HCT116 (cell line): ENCODE measurements around the gene NPDC1. TPM values are rescaled to one million over a fixed set of nuclear protein-coding genes. Genes with fewer than 3 reads are reported as not detected.

Experiments used
- ATAC-seq: fragments of 200-7000 bp; cut with Tn5 transposase; 2 replicates; pipeline ENCODE4 v1.9.1; 2020; ENCODE audit warnings: mild to moderate bottlenecking, moderate library complexity
- BruUV-seq: library from RNA; stranded (reverse); fragments of 400-500 nt; replicated peaks from 2 replicates; lab custom pipeline; 2021; lab: Mats Ljungman, UMichigan
- CTCF ChIA-PET: fragments of 300-600 bp; sonication (Branson Sonifier 250); formaldehyde crosslinking; loops from one replicate; lab custom pipeline; 2021; ENCODE audit warnings: antibody characterized with exemption; lab: Charles Lee
- POLR2A ChIA-PET: fragments of 300-600, 350-600 bp; sonication (Branson Sonifier 250); formaldehyde crosslinking; loops from one replicate; lab custom pipeline; 2021; ENCODE audit warnings: antibody characterized with exemption; lab: Charles Lee
- RAD21 ChIA-PET, 2 experiments: fragments of 300-600 bp; sonication (Branson Sonifier 250); formaldehyde crosslinking; loops; one replicate each; lab custom pipeline; 2023; ENCODE audit warnings: low total read pairs in 2 of 2; ENCODE audit not compliant: uncharacterized antibody in 2 of 2, unreplicated experiment in 2 of 2, low non-redundant PET in 1 of 2; lab: Charles Lee
- DNase-seq: peaks from one replicate; pipeline ENCODE4 v3.0.0-alpha.2; 2010; ENCODE audit warnings: low read depth, low spot score
- H2AFZ ChIP-seq: fragments of 200-600 bp; shearing (Covaris generic), sonication (generic); 2 replicates; pipeline ENCODE4 v1.6.1; 2017; ENCODE audit warnings: low read depth, mixed run types, mixed read lengths, antibody characterized with exemption, low read length; ENCODE audit not compliant: poor library complexity, severe bottlenecking
- H3K27ac ChIP-seq: 2 replicates; pipeline ENCODE4 v1.5.1; 2012; ENCODE audit warnings: low read depth, low read length
- H3K27me3 ChIP-seq: fragments of 200-600 bp; sonication (generic); 2 replicates; pipeline ENCODE4 v1.6.1; 2016; ENCODE audit warnings: mixed run types, low read length, mixed read lengths; ENCODE audit not compliant: insufficient read depth
- H3K36me3 ChIP-seq, 2 experiments: fragments of 200-500 bp in 1 of 2; fragments of 200-600 bp in 1 of 2; sonication (Bioruptor generic) in 1 of 2; sonication (generic) in 1 of 2; 2 replicates each; pipeline versions ENCODE4 v1.5.1 to v1.6.1; 2014 to 2016; ENCODE audit warnings: low read length in 2 of 2, inconsistent platforms in 1 of 2, mixed read lengths in 1 of 2, mixed run types in 1 of 2; ENCODE audit not compliant: insufficient read depth in 2 of 2, control insufficient read depth in 1 of 2
- H3K4me1 ChIP-seq, 2 experiments: fragments of 200-600 bp in 1 of 2; sonication (generic) in 1 of 2; 2 replicates each; pipeline versions ENCODE4 v1.5.1 to v1.6.1; 2012 to 2017; ENCODE audit warnings: low read length in 2 of 2, inconsistent platforms in 1 of 2, mild to moderate bottlenecking in 1 of 2, mixed read lengths in 1 of 2, mixed run types in 1 of 2, moderate library complexity in 1 of 2; ENCODE audit not compliant: insufficient read depth in 2 of 2, control insufficient read depth in 1 of 2
- H3K4me2 ChIP-seq: fragments of 200-600 bp; sonication (generic); 2 replicates; pipeline ENCODE4 v1.6.1; 2017; ENCODE audit warnings: mixed run types, low read length, mixed read lengths
- H3K4me3 ChIP-seq, 2 experiments: fragments of 200-600 bp in 1 of 2; sonication (generic) in 1 of 2; replicated peaks in 1 of 2; 2 replicates each; pipeline ENCODE4 v1.5.1; 2011 to 2016; ENCODE audit warnings: low read length in 2 of 2, control low read depth in 1 of 2, low read depth in 1 of 2, mild to moderate bottlenecking in 1 of 2, mixed read lengths in 1 of 2, mixed run types in 1 of 2
- H3K79me2 ChIP-seq: fragments of 200-600 bp; sonication (generic); 2 replicates; pipeline ENCODE4 v1.6.1; 2017; ENCODE audit warnings: mild to moderate bottlenecking, mixed run types, low read length, moderate library complexity, mixed read lengths; ENCODE audit not compliant: insufficient read depth
- H3K9ac ChIP-seq: fragments of 200-600 bp; sonication (generic); 2 replicates; pipeline ENCODE4 v1.6.1; 2016; ENCODE audit warnings: low read length, mixed read lengths
- H3K9me2 ChIP-seq: fragments of 200-600 bp; sonication (generic), shearing (Covaris generic); 2 replicates; pipeline ENCODE4 v1.6.1; 2017; ENCODE audit warnings: mixed run types, mild to moderate bottlenecking, moderate library complexity; ENCODE audit not compliant: insufficient read depth
- H3K9me3 ChIP-seq, 2 experiments: fragments of 200-500 bp in 1 of 2; fragments of 200-600 bp in 1 of 2; sonication (Bioruptor generic) in 1 of 2; sonication (generic) in 1 of 2; 2 replicates each; pipeline ENCODE4 v1.6.1; 2014 to 2017; ENCODE audit warnings: low read length in 2 of 2, mixed read lengths in 2 of 2, inconsistent platforms in 1 of 2, low read depth in 1 of 2, mild to moderate bottlenecking in 1 of 2, mixed run types in 1 of 2, moderate library complexity in 1 of 2; ENCODE audit not compliant: control insufficient read depth in 1 of 2, insufficient read depth in 1 of 2
- H4K20me1 ChIP-seq: fragments of 200-600 bp; sonication (generic), shearing (Covaris generic); 2 replicates; pipeline ENCODE4 v1.6.1; 2017; ENCODE audit warnings: mixed run types, mild to moderate bottlenecking, moderate library complexity; ENCODE audit not compliant: insufficient read depth
- intact Hi-C: fragments of 100-400 bp; cut with micrococcal nuclease; formaldehyde crosslinking; loops from 2 replicates; pipeline ENCODE4 v1.10.0; 2022
- total RNA-seq: library from RNA; stranded (reverse); gene quantifications from one replicate; pipeline ENCODE4 v1.2.1, GENCODE V29; 2021; ENCODE audit not compliant: unreplicated experiment
- TF ChIP-seq, protein P1 (sequence below): IDR thresholded peaks from 2 replicates; pipeline ENCODE4 v1.6.1; 2012; ENCODE audit warnings: low read depth

Gene NPDC1
- total RNA-seq, 1 experiment from 2014 or later = 98.8 TPM

DNA sequence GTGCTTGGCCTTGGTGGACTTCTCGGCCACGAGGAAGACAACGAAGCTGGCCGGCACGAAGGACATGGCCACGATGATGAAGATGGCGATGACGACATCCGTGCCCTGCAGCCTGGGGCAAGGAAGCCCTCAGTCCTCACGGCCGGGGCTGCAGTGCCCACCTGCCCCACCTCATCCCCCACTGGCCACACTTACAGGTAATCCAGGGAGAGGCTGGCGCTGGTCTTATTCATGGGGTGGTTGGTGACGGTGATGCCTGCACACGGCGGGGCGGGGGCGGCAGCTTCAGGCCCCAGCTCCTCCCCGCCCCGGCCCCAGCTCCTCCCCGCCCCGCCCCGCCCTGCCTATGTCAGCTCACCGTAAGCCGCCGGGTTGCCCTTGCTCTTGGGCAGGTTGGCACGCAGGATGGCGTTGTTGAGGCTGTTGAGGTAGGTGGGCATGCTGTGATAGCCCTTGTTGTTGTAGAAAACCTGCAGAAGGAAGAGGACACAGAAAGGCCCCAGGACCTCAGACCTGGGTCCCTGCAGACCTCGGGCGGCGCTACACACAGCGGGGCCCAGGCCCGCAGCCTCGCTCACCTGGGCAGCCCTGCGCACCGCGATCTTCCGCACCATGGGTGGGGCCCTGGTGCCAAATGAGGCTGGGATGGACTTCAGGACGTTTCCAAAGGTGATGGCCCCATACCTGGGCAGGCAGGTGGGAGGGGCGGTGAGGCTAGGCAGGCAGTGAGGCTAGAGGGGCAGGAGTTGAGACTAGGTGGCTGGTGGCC, 33.9 kb downstream of the NPDC1 start:
- TF ChIP-seq, protein P1, sequence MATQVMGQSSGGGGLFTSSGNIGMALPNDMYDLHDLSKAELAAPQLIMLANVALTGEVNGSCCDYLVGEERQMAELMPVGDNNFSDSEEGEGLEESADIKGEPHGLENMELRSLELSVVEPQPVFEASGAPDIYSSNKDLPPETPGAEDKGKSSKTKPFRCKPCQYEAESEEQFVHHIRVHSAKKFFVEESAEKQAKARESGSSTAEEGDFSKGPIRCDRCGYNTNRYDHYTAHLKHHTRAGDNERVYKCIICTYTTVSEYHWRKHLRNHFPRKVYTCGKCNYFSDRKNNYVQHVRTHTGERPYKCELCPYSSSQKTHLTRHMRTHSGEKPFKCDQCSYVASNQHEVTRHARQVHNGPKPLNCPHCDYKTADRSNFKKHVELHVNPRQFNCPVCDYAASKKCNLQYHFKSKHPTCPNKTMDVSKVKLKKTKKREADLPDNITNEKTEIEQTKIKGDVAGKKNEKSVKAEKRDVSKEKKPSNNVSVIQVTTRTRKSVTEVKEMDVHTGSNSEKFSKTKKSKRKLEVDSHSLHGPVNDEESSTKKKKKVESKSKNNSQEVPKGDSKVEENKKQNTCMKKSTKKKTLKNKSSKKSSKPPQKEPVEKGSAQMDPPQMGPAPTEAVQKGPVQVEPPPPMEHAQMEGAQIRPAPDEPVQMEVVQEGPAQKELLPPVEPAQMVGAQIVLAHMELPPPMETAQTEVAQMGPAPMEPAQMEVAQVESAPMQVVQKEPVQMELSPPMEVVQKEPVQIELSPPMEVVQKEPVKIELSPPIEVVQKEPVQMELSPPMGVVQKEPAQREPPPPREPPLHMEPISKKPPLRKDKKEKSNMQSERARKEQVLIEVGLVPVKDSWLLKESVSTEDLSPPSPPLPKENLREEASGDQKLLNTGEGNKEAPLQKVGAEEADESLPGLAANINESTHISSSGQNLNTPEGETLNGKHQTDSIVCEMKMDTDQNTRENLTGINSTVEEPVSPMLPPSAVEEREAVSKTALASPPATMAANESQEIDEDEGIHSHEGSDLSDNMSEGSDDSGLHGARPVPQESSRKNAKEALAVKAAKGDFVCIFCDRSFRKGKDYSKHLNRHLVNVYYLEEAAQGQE = no peak
- Histone ChIP-seq H3K4me2 (no peak overlapping the region), H3K4me3 (no peak overlapping the region), H3K27me3 (no peaks in the 10 kb centered on the region), H3K4me1 (no peaks in the 10 kb centered on the region), H3K27ac (no peak overlapping the region), H2AFZ (no peak overlapping the region), H3K9me2 (no peaks in the 10 kb centered on the region), H3K9ac (no peak overlapping the region), H3K79me2 (no peaks in the 10 kb centered on the region), H3K36me3 (peaks cover 11 to 29% of the 10 kb centered on the region in 2 experiments; a peak in 3 of 4 replicates), H4K20me1 (no peaks in the 10 kb centered on the region), H3K9me3 (no peaks in the 10 kb centered on the region)
- ChIA-PET RAD21 (no interaction called here), CTCF (no interaction called here), POLR2A (no interaction called here)
- BruUV-seq = TSS peak; percentile 20
- no peak for ATAC-seq
- intact Hi-C loops = no loop called here
- DNase-seq = no peak

DNA sequence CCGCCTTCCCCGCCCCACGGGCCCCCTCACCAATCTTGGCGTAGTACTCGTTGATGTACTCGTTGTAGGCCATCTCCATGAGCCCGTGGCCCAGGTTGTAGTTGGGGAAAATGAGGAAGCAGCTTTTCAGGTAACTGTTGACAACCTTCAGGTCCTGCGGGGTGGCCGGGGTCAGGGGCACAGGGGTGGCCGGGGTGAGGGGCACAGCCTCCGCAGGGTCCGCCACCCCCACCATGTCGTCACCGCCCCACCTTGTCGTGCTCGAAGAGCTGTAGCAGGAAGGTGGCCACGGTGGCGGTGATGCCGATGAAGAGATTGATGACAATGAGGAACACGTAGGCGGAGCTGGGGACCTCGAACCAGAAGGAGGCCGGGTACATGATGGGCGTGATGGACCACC, 34.8 kb downstream of the NPDC1 start:
- Histone ChIP-seq H3K4me2 (no peak overlapping the region), H2AFZ (no peak overlapping the region), H3K36me3 (peaks cover 10 to 20% of the 10 kb centered on the region in 2 experiments; a peak in 3 of 4 replicates), H3K27ac (no peak overlapping the region), H3K4me3 (no peak overlapping the region), H3K9me2 (no peaks in the 10 kb centered on the region), H4K20me1 (no peaks in the 10 kb centered on the region), H3K27me3 (no peaks in the 10 kb centered on the region), H3K9ac (no peak overlapping the region), H3K79me2 (no peaks in the 10 kb centered on the region), H3K4me1 (no peaks in the 10 kb centered on the region), H3K9me3 (no peaks in the 10 kb centered on the region)
- TF ChIP-seq, protein P1 = no peak
- ChIA-PET CTCF (no interaction called here), RAD21 (no interaction called here), POLR2A (no interaction called here)
- intact Hi-C loops = no loop called here
- DNase-seq (no peak), ATAC-seq (no peak)
- no TSS peak for BruUV-seq
